Adipose tissue (tissue), 3 donors: Measurements from ENCODE around the gene LAMA3. TPM values are rescaled to one million over a fixed set of nuclear protein-coding genes. Genes with fewer than 3 reads are reported as not detected.
"Not testable (repeated sequence)": the region's sequence is repeated elsewhere in the genome, so short reads cannot be mapped to it uniquely, and the experiment has no call there.

ENCODE experiments used
- H3K27ac ChIP-seq: one replicate; pipeline ENCODE4 v1.5.1; 2013; ENCODE audit warnings: low read depth, low read length
- WGBS, 3 donors: extraction: QIAGEN DNeasy Blood & Tissue Kit; methylation state at CpG; one replicate each; pipeline ENCODE4 v1.1.7; 2013; 5-methylcytosine and 5-hydroxymethylcytosine counted together
- polyA plus RNA-seq, 3 donors: library from polyadenylated mRNA; stranded (reverse); fragments of 200-250 nt; gene quantifications; one replicate each; pipeline ENCODE4 v1.2.3, GENCODE V29; 2013
- donor health status: healthy with polysubstance abuse.
- donor health status: Bipolar disorder and iron deficiency.
- donor health status: healthy.

LAMA3 gene
- polyA plus RNA-seq, 3 donors, result 2.1 to 20.8 (median 6.2) TPM

- H3K27ac ChIP-seq, result no peak overlapping the region
- 79 to 91% (median 82%) methylated on average over 5 of the region's 5 CpGs for WGBS, 3 donors
Measured at GRCh38 chr18:23718243-23718720, 29.0 kb downstream of the LAMA3 start.

- H3K27ac ChIP-seq, result no peak overlapping the region
Measured at GRCh38 chr18:23718731-23719130, 29.5 kb downstream of the LAMA3 start.

GRCh38 chr18:23719634-23720201 is 30.5 kb downstream of the LAMA3 start:
- WGBS, 3 donors, result 24 to 50% (median 38%) methylated on average over 1 of the region's 1 CpG
- H3K27ac ChIP-seq, result no peak overlapping the region

More at GRCh38 chr18:23718731-23719130, 29.5 kb downstream of the LAMA3 start:
- WGBS, 3 donors, result 82 to 91% (median 88%) methylated on average over 2 of the region's 2 CpGs

GRCh38 chr18:23721696-23722480 is 32.6 kb downstream of the LAMA3 start:
- 38 to 54% (median 43%) methylated on average over 4 of the region's 4 CpGs for WGBS, 3 donors
- no peak overlapping the region for H3K27ac ChIP-seq

GRCh38 chr18:23722646-23723045 is 33.4 kb downstream of the LAMA3 start:
- 63 to 78% (median 67%) methylated on average over 3 of the region's 3 CpGs for WGBS, 3 donors
- H3K27ac ChIP-seq, result no peak overlapping the region

GRCh38 chr18:23723121-23723520 is 33.9 kb downstream of the LAMA3 start:
- WGBS, 3 donors, result 84 to 86% (median 86%) methylated on average over 2 of the region's 2 CpGs
- H3K27ac ChIP-seq, result no peak overlapping the region

GRCh38 chr18:23724681-23725080 is 35.4 kb downstream of the LAMA3 start:
- H3K27ac ChIP-seq, result no peak overlapping the region
- 73 to 87% (median 78%) methylated on average over 3 of the region's 3 CpGs for WGBS, 3 donors

GRCh38 chr18:23725351-23725750 is 36.1 kb downstream of the LAMA3 start:
- 78 to 85% (median 81%) methylated on average over 6 of the region's 6 CpGs for WGBS, 3 donors
- H3K27ac ChIP-seq, result no peak overlapping the region

- no peak overlapping the region for H3K27ac ChIP-seq
- 79 to 93% (median 91%) methylated on average over 7 of the region's 7 CpGs for WGBS, 3 donors
Measured at GRCh38 chr18:23725827-23726661, 36.8 kb downstream of the LAMA3 start.

GRCh38 chr18:23727707-23728493 is 38.6 kb downstream of the LAMA3 start:
- WGBS, 3 donors, result 95 to 97% (median 96%) methylated on average over 6 of the region's 6 CpGs
- H3K27ac ChIP-seq, result no peak overlapping the region

GRCh38 chr18:23730857-23731256 is 41.6 kb downstream of the LAMA3 start:
- no peak overlapping the region for H3K27ac ChIP-seq
- 71 to 82% (median 79%) methylated on average over 2 of the region's 2 CpGs for WGBS, 3 donors

- 89% methylated on average over 2 of the region's 2 CpGs for WGBS, 3 donors
- no peak overlapping the region for H3K27ac ChIP-seq
Measured at GRCh38 chr18:23731861-23732260, 42.6 kb downstream of the LAMA3 start.

- 71 to 81% (median 75%) methylated on average over 5 of the region's 5 CpGs for WGBS, 3 donors
Measured at GRCh38 chr18:23732439-23732838, 43.2 kb downstream of the LAMA3 start.

GRCh38 chr18:23733265-23733664 is 44.0 kb downstream of the LAMA3 start:
- WGBS, 3 donors, result 87 to 88% (median 88%) methylated on average over 5 of the region's 5 CpGs
- not testable (repeated sequence) for H3K27ac ChIP-seq

More at GRCh38 chr18:23732439-23732838, 43.2 kb downstream of the LAMA3 start:
- H3K27ac ChIP-seq, result no peak overlapping the region

GRCh38 chr18:23733895-23734294 is 44.6 kb downstream of the LAMA3 start:
- WGBS, 3 donors, result 78 to 94% (median 87%) methylated on average over 7 of the region's 7 CpGs
- H3K27ac ChIP-seq, result no peak overlapping the region

GRCh38 chr18:23735021-23735464 is 45.8 kb downstream of the LAMA3 start:
- WGBS, 3 donors, result 38 to 65% (median 49%) methylated on average over 6 of the region's 6 CpGs
- no peak overlapping the region for H3K27ac ChIP-seq

- H3K27ac ChIP-seq, result no peak overlapping the region
- WGBS, 3 donors, result 67 to 82% (median 79%) methylated on average over 9 of the region's 9 CpGs
Measured at GRCh38 chr18:23737578-23737977, 48.3 kb downstream of the LAMA3 start.

- WGBS, 3 donors, result 53 to 76% (median 70%) methylated on average over 4 to 5 of the region's 5 CpGs
- no peak overlapping the region for H3K27ac ChIP-seq
Measured at GRCh38 chr18:23738151-23738550, 48.9 kb downstream of the LAMA3 start.
